ENCODE results near the gene ATG13. TPM values are rescaled to one million over a fixed set of nuclear protein-coding genes. Genes with fewer than 3 reads are reported as not detected.

Gene ATG13
- total RNA-seq, 2 experiments from 2014 or later = 46.4 to 53.2 TPM

DNA sequence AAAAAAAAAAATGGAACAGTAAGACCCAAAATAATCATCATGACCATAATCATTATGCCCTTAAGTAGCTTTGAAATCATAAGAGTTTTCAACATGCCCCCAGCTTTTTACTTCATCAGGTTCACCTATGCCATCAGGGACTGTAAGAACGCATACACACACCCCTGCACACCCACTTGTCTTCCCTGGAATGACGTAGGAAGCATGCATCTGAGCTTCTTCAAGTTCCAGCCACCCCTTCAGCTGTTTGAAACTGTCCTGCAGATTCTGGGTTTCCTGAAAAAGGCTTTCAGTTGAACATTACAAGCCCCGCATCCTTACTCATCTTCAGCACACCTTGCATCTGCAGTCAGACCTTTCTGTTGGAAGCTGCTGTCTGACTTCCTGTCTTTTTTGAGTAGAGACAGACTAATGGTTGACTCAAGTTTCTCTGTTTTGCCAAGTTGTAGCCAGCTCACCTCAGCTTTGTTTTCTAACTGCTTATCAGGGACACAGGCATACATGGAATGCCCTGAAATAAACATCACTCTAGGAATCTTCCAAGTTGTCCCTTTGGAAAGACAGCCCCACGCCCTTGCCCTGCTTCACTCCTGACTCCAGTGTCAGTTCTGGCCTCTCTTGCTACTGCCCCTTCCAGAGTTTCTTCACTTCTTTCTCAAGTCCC lies 46.1 kb downstream of the ATG13 start:
- Histone ChIP-seq H3K79me2 (ENCODE audit: insufficient read depth, low read depth, low read length) (no peaks in the 10 kb centered on the region), H3K4me2 (ENCODE audit: low read length) (no peak overlapping the region), H3K36me3 (ENCODE audit: insufficient read depth, low read length) (peaks cover 58% of the 10 kb centered on the region), H3K4me3 (ENCODE audit: low read depth, low read length, poor library complexity, severe bottlenecking) (no peak overlapping the region), H3K4me1 (ENCODE audit: insufficient read depth, low read length, poor library complexity, severe bottlenecking) (no peaks in the 10 kb centered on the region), H3K9me2 (ENCODE audit: insufficient read depth, low read length) (no peaks in the 10 kb centered on the region), H2AFZ (ENCODE audit: low read length) (no peak overlapping the region), H3K27ac (ENCODE audit: low read depth, low read length, poor library complexity, severe bottlenecking) (no peak overlapping the region), H3K9me3 (ENCODE audit: low read length) (no peaks in the 10 kb centered on the region), H4K20me1 (ENCODE audit: insufficient read depth, low read length) (no peaks in the 10 kb centered on the region)
- BruUV-seq (replicated peaks) = no TSS peak
- POLR2A ChIA-PET = interaction anchor here (0.7 to 1.0 kb wide), 2 partner anchors 22 to 45 kb away, joined by 3 to 4 read pairs; no protein-coding TSS in a partner anchor
- intact Hi-C loops (cut with micrococcal nuclease; ENCODE audit: unreplicated experiment) = no loop called here
- CTCF ChIA-PET (ENCODE audit: unreplicated experiment) = no interaction called here
- no peak for TF ChIP-seq EZH2phosphoT487 (IDR thresholded peaks at IDR 0.05; ENCODE audit: borderline replicate concordance, low read depth, low read length)
- TF ChIP-seq, protein P1, sequence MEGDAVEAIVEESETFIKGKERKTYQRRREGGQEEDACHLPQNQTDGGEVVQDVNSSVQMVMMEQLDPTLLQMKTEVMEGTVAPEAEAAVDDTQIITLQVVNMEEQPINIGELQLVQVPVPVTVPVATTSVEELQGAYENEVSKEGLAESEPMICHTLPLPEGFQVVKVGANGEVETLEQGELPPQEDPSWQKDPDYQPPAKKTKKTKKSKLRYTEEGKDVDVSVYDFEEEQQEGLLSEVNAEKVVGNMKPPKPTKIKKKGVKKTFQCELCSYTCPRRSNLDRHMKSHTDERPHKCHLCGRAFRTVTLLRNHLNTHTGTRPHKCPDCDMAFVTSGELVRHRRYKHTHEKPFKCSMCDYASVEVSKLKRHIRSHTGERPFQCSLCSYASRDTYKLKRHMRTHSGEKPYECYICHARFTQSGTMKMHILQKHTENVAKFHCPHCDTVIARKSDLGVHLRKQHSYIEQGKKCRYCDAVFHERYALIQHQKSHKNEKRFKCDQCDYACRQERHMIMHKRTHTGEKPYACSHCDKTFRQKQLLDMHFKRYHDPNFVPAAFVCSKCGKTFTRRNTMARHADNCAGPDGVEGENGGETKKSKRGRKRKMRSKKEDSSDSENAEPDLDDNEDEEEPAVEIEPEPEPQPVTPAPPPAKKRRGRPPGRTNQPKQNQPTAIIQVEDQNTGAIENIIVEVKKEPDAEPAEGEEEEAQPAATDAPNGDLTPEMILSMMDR (conservative IDR thresholded peaks at IDR 0.05; ENCODE audit: low read length) = no peak
- no peak for DNase-seq (ENCODE audit: low spot score)

DNA sequence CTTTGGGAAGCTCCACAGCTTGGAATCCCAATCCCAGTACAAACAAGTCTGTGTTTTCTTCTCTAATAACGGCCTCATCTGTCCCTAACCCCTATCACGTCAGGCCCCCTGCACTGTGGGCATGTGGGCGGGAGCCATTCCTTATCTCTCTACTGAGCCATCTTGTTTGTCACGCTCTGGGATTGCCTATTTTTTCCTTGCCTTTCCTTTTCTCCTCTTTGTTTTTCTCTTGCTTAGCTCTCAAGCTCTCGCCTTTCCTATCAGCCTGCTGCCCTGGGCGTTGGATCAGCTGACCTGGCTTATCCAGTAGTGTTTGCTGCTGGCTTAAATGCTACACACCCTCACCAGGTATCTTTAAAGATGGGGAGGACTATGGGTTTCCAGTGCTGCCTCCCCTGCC lies 47.3 kb downstream of the ATG13 start:
- Histone ChIP-seq H3K9me2 (ENCODE audit: insufficient read depth, low read length) (no peaks in the 10 kb centered on the region), H3K36me3 (ENCODE audit: insufficient read depth, low read length) (peaks cover 58% of the 10 kb centered on the region), H2AFZ (ENCODE audit: low read length) (no peak overlapping the region), H3K4me2 (ENCODE audit: low read length) (no peak overlapping the region), H4K20me1 (ENCODE audit: insufficient read depth, low read length) (no peaks in the 10 kb centered on the region), H3K4me3 (ENCODE audit: low read depth, low read length, poor library complexity, severe bottlenecking) (no peak overlapping the region), H3K4me1 (ENCODE audit: insufficient read depth, low read length, poor library complexity, severe bottlenecking) (no peaks in the 10 kb centered on the region), H3K79me2 (ENCODE audit: insufficient read depth, low read depth, low read length) (no peaks in the 10 kb centered on the region), H3K9me3 (ENCODE audit: low read length) (no peaks in the 10 kb centered on the region), H3K27ac (ENCODE audit: low read depth, low read length, poor library complexity, severe bottlenecking) (no peak overlapping the region)
- TF ChIP-seq EZH2phosphoT487 (IDR thresholded peaks at IDR 0.05; ENCODE audit: borderline replicate concordance, low read depth, low read length) = no peak
- TF ChIP-seq, protein P1 (conservative IDR thresholded peaks at IDR 0.05; ENCODE audit: low read length) = no peak
- BruUV-seq (replicated peaks) = no TSS peak
- ChIA-PET POLR2A (no interaction called here), CTCF (ENCODE audit: unreplicated experiment) (no interaction called here)
- DNase-seq (ENCODE audit: low spot score) = no peak
- intact Hi-C loops (cut with micrococcal nuclease; ENCODE audit: unreplicated experiment) = no loop called here

DNA sequence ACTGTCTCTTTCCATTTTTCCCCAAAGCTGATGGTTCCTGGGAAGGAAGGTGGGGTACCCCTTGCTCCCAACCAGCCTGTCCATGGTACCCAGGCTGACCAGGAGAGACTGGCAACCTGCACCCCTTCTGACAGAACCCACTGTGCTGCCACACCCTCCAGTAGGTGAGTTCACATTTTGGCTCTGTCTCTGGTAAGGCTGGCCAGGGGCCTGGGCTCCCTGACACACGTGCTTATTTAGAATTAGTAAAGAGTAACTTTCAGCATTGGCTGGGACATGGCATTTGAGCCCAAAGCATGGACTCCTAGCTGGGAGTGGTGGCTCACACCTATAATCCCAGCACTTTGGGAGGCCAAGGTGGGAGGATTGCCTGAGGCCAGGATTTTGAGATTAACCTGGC lies 48.0 kb downstream of the ATG13 start:
- no peak overlapping the region for H3K27ac ChIP-seq (ENCODE audit: low read depth, low read length, poor library complexity, severe bottlenecking)
- no TSS peak for BruUV-seq (replicated peaks)
- DNase-seq (ENCODE audit: low spot score) = no peak
- H2AFZ ChIP-seq (ENCODE audit: low read length) = no peak overlapping the region
- no peaks in the 10 kb centered on the region for H4K20me1 ChIP-seq (ENCODE audit: insufficient read depth, low read length)
- H3K9me3 ChIP-seq (ENCODE audit: low read length) = no peaks in the 10 kb centered on the region
- H3K79me2 ChIP-seq (ENCODE audit: insufficient read depth, low read depth, low read length) = no peaks in the 10 kb centered on the region
- intact Hi-C loops (cut with micrococcal nuclease; ENCODE audit: unreplicated experiment) = no loop called here
- H3K4me2 ChIP-seq (ENCODE audit: low read length) = no peak overlapping the region
- H3K9me2 ChIP-seq (ENCODE audit: insufficient read depth, low read length) = no peaks in the 10 kb centered on the region
- H3K4me3 ChIP-seq (ENCODE audit: low read depth, low read length, poor library complexity, severe bottlenecking) = no peak overlapping the region
- ChIA-PET POLR2A (no interaction called here), CTCF (ENCODE audit: unreplicated experiment) (no interaction called here)
- H3K36me3 ChIP-seq (ENCODE audit: insufficient read depth, low read length) = peaks cover 59% of the 10 kb centered on the region
- no peaks in the 10 kb centered on the region for H3K4me1 ChIP-seq (ENCODE audit: insufficient read depth, low read length, poor library complexity, severe bottlenecking)
- no peak for TF ChIP-seq EZH2phosphoT487 (IDR thresholded peaks at IDR 0.05; ENCODE audit: borderline replicate concordance, low read depth, low read length)
